ENCODE measurements around the gene TRIM2. TPM values are rescaled to one million over a fixed set of nuclear protein-coding genes. Genes with fewer than 3 reads are reported as not detected.

Gene TRIM2
- total and polyA plus RNA-seq, 3 donors from 2014 or later: 6.1 to 12.8 (median 10.7) TPM

- intact Hi-C loops (cut with DNase I; ENCODE audit: low total_unique reads): no loop called here
- no peak for DNase-seq
- WGBS, 2 donors: 65 to 69% methylated on average over 5 of the region's 5 CpGs
- Histone ChIP-seq H3K4me1 (peaks cover 7% of the 10 kb centered on the region), H3K27ac (no peak overlapping the region), H3K36me3 (ENCODE audit: low read depth, missing control alignments) (no peaks in the 10 kb centered on the region), H3K9me3 (no peaks in the 10 kb centered on the region), H3K4me3 (no peak overlapping the region), H3K27me3 (no peaks in the 10 kb centered on the region)
- TF ChIP-seq POLR2A (IDR thresholded peaks at IDR 0.05) (no peak), CTCF (IDR thresholded peaks at IDR 0.05) (no peak)
Observed at GRCh38 chr4:153257991-153258390, 53.7 kb downstream of the TRIM2 start.

- Histone ChIP-seq H3K36me3 (ENCODE audit: low read depth, missing control alignments) (no peaks in the 10 kb centered on the region), H3K4me3 (no peak overlapping the region), H3K9me3 (no peaks in the 10 kb centered on the region), H3K4me1 (peaks cover 7% of the 10 kb centered on the region), H3K27ac (no peak overlapping the region), H3K27me3 (no peaks in the 10 kb centered on the region)
- WGBS, 2 donors: 66 to 67% methylated on average over 4 of the region's 4 CpGs
- intact Hi-C loops (cut with DNase I; ENCODE audit: low total_unique reads): no loop called here
- no peak for DNase-seq
- TF ChIP-seq POLR2A (IDR thresholded peaks at IDR 0.05): no peak
- no peak for TF ChIP-seq CTCF (IDR thresholded peaks at IDR 0.05)
Observed at GRCh38 chr4:153258750-153259149, 54.5 kb downstream of the TRIM2 start.

- 69 to 70% methylated on average over 4 of the region's 4 CpGs for WGBS, 2 donors
- Histone ChIP-seq H3K27me3 (no peaks in the 10 kb centered on the region), H3K4me3 (no peak overlapping the region), H3K27ac (no peak overlapping the region), H3K9me3 (no peaks in the 10 kb centered on the region), H3K4me1 (peaks cover 7% of the 10 kb centered on the region), H3K36me3 (ENCODE audit: low read depth, missing control alignments) (no peaks in the 10 kb centered on the region)
- DNase-seq: no peak
- intact Hi-C loops (cut with DNase I; ENCODE audit: low total_unique reads): no loop called here
- TF ChIP-seq CTCF (IDR thresholded peaks at IDR 0.05): no peak
- TF ChIP-seq POLR2A (IDR thresholded peaks at IDR 0.05): no peak
Observed at GRCh38 chr4:153259661-153260060, 55.4 kb downstream of the TRIM2 start.

- H3K27ac ChIP-seq: no peak overlapping the region
- H3K9me3 ChIP-seq: no peaks in the 10 kb centered on the region
- H3K4me1 ChIP-seq: peaks cover 7% of the 10 kb centered on the region
- 70 to 73% methylated on average over 3 of the region's 3 CpGs for WGBS, 2 donors
- intact Hi-C loops (cut with DNase I; ENCODE audit: low total_unique reads): no loop called here
- no peak overlapping the region for H3K4me3 ChIP-seq
- no peaks in the 10 kb centered on the region for H3K36me3 ChIP-seq (ENCODE audit: low read depth, missing control alignments)
- DNase-seq: no peak
- TF ChIP-seq CTCF (IDR thresholded peaks at IDR 0.05) (no peak), POLR2A (IDR thresholded peaks at IDR 0.05) (no peak)
- no peaks in the 10 kb centered on the region for H3K27me3 ChIP-seq
Observed at GRCh38 chr4:153260132-153260531, 55.9 kb downstream of the TRIM2 start.

GRCh38 chr4:153260553-153261300, 56.5 kb downstream of the TRIM2 start:
- Histone ChIP-seq H3K4me1 (peaks cover 7% of the 10 kb centered on the region), H3K4me3 (no peak overlapping the region), H3K9me3 (no peaks in the 10 kb centered on the region), H3K27me3 (no peaks in the 10 kb centered on the region), H3K27ac (no peak overlapping the region), H3K36me3 (ENCODE audit: low read depth, missing control alignments) (no peaks in the 10 kb centered on the region)
- 73 to 79% methylated on average over 3 of the region's 3 CpGs for WGBS, 2 donors
- intact Hi-C loops (cut with DNase I; ENCODE audit: low total_unique reads): no loop called here
- no peak for DNase-seq
- TF ChIP-seq POLR2A (IDR thresholded peaks at IDR 0.05) (no peak), CTCF (IDR thresholded peaks at IDR 0.05) (no peak)
